T follicular helper cell (primary cell): ENCODE measurements around the gene GAMT.
"Not testable (repeated sequence)": the region's sequence is repeated elsewhere in the genome, so short reads cannot be mapped to it uniquely, and the experiment has no call there.

Source experiments
- DNase-seq: peaks from one replicate; pipeline ENCODE4 v3.0.0-alpha.2; 2020; ENCODE audit warnings: low read depth
- total RNA-seq, 2 experiments: gene quantifications; one replicate each; lab custom pipeline; 2026; lab: John Stamatoyannopoulos, UW

GAMT gene
- 5.1 to 7.6 reads per million in 2 experiments for total RNA-seq

DNA sequence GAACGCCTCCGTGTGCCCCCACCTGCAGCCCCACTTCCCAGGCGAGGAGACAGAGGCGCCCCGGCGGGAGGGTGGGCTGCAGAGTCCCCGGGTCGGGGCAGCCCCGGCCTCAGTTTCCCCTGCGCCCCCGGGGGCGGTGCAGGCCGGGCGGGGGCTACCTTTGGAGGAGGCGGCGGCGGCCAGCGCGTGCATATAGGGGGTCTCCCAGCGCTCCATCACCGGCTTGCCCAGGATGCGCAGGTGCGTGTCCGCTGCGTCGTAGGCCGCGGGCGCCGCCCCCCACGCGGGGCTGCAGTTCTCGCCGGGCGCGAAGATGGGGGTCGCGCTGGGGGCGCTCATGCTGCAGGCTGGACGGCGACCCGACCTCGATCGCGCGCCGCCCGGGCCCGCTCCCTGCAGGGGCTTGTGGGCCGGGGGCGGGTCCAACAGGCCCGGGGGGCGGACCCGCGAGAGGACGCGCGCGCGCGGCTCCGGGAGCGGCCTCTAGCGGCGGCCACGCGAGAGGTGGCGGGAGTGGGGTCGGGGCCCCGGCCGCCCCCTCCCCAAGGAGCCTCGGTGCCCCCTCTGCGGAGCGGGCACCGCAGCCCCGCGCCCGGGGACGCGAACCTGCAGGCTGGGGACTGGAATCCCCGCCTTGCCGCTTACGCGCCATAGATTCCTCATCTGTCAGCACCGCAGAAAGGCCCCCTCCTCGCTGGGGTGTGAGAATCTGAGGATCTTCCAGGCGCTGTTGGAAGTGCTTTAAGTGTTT lies at the start of gene GAMT:
GAMT (minus strand) TSS at position 405 of the 751 bp plus-strand sequence; CDS start at position 339, 66 bp downstream.
- DNase-seq: peak; percentile 48

DNA sequence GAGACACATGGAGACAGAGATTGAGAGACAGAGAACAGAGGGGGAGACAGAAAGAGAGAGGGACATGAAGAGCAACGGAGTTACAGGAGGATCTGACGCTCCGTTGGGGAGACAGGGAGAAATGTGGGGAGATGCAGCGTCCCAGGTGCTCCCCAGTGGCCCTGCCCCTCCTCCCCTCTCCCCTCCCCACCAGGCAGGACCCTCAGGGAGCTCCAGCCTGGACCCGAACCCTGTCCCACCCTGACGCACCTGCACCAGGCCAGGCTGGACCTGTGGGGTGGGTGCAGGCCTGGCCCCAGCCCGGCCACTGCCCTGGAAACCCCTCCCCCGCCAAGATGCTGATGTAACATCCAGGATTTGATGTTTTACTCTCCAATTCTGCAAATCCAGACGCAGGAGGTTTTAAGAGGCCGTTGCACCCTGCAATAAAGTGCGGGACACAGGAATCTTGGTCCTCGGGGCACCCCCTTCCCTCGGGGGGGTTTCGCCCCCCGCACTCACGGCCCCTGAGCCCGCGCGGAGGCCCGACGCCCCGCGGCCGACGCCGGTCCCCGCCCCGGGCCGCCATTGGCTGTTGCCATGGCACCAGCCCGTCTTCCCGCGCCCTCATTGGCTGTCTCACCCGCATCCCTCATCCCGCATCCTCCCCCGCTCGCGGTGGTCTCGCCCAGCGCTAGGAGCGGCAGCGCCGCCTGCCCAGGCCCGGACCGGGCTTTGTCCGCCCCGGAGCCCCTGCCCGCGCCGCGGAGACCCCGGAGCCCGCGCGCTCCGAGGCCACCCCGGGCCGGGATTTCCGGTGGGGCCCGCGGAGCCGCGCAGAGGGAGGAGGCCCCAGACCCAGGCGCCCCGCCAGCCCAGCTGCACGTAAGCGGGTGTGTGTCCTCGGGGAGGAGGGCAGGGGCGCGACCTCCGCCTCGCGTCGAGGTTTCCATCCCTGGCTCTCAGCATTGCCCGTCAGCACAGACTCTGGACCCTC lies 48.4 kb upstream of the GAMT start, which contains the start of gene APC2:
APC2 (plus strand) TSS at position 655 of the 976 bp plus-strand sequence. CDS start 2,881 bp downstream, outside the sequence.
- no peak for DNase-seq

GRCh38 chr19:1447944-1448343 lies 46.6 kb upstream of the GAMT start:
- DNase-seq: no peak

- DNase-seq: no peak
Observed at GRCh38 chr19:1447504-1447903, 46.2 kb upstream of the GAMT start.

- no peak for DNase-seq
Observed at GRCh38 chr19:1446713-1447481, 45.6 kb upstream of the GAMT start.

- no peak for DNase-seq
Observed at GRCh38 chr19:1445932-1446712, 44.8 kb upstream of the GAMT start.

GRCh38 chr19:1445185-1445931 lies 44.0 kb upstream of the GAMT start:
- DNase-seq: peak; percentile 55

- DNase-seq: no peak
Observed at GRCh38 chr19:1441677-1442438, 40.5 kb upstream of the GAMT start.

DNA sequence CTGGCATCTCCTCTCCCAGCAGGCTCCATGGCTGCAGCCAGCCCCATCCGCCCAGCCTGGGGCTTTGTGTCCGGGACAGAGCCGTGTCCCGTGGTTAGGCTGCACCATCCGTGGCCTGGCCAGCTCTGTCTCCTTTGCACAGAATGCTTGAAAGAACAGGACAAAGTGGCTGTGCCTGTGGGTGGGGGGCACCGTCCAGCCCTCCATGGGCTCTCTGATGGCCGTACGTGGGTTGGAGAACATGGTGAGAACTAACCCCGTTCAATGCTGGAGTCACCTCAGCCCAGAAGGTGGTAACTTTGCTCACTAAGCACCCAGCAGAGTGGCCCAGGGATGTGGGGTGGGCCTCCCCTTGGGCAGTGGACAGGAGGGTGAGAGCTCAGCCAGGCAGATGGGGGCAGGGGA lies 39.7 kb upstream of the GAMT start:
- DNase-seq: no peak

GRCh38 chr19:1440418-1440801 lies 39.1 kb upstream of the GAMT start:
- no peak for DNase-seq

DNA sequence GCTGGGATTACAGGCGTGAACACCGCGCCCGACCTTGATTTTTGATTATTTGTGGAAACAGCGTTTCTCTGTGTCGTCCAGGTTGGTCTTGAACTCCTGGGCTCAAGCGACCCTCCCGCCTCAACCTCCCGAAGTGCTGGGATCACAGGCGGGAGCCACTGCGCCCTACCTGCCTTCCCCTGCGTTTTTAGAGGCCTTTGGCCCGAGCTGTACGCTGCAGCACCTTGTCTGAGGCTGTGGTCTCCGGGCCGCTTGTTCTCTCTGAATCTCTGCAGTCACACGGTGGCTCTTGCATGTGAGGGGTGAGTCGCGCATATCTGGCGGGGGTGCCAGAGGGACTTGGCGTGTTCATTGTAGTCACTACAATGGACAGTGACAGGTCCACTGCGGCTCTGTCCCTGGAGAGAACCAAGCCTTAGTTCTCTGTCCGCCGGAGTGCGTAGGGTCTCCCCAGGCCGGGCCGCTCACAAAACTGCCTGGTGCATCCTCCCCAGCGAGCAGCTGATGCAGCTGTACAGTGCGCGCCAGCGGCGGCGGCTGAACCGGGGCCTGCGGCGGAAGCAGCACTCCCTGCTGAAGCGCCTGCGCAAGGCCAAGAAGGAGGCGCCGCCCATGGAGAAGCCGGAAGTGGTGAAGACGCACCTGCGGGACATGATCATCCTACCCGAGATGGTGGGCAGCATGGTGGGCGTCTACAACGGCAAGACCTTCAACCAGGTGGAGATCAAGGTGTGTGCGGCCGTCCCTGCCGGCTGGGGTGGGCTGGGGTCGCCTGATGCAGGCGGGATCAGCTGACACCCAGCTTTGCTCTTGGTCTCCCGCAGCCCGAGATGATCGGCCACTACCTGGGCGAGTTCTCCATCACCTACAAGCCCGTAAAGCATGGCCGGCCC lies 38.4 kb upstream of the GAMT start:
- not testable (repeated sequence) for DNase-seq

- DNase-seq: no peak
Observed at GRCh38 chr19:1438933-1439354, 37.6 kb upstream of the GAMT start.

- DNase-seq: peak; percentile 93
Observed at GRCh38 chr19:1438035-1438932, 36.9 kb upstream of the GAMT start, which contains the start of gene RPS15. TSS of gene RPS15 (plus strand) at chr19:1438396. CDS start at chr19:1438426, 30 bp downstream.

DNA sequence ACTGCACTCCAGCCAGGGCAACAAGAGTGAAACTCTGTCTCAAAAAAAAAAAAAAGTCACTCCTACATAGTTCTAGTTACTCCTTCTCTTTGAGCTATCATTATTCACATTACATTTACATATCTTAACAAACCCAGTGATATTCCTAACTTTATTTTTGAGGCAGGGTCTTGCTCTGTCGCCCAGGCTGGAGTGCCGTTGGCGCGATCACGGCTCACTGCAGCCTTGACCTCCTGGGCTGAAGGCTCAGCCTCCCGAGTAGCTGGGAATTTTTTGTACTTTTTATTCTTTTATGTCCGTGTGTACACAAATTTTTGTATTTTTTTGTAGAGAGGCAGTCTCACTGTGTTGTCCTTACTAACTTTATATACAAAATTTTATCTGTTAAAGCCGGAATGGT lies 36.3 kb upstream of the GAMT start:
- DNase-seq: no peak

- DNase-seq: no peak
Observed at GRCh38 chr19:1435378-1435989, 34.1 kb upstream of the GAMT start.

DNA sequence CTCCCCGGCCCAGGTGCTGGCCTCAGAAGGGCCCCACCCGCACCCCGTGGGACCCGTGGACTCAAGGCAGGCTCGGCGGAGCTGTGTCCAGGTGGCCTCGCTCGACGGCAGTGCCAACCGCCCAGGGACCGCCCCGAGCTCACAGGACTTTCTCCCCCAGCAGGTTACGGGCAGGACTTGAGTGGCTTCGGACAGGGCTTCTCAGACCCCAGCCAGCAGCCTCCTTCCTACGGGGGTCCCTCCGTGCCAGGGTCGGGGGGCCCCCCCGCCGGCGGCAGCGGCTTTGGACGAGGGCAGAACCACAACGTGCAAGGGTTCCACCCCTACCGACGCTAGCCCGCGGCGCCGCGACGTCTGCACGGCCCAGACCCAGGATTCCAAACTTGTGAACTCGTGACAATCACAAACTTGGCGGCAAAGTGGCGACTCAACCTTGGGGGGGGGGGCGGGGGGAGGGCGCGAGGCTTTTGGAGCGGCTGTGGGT lies 33.3 kb upstream of the GAMT start:
- DNase-seq: no peak

DNA sequence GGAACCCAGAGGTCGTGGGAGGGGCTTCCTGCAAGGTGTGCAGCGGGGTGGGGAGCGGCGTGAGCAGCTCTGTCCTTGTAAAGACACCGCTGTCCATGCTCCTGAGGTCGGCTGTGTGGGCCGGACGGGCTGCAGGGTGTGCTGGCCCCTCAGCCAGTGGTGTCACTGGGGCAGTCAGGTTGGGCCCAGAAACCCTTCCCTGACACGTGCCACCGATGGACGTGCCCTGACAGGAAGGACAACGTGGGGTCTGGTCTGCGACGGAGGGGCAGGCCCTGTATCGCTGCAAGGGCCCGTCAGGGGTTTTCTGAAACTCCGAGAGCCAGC lies 32.7 kb upstream of the GAMT start:
- no peak for DNase-seq
